ENCODE data around the gene RALY.
A peak's percentile ranks its signal among the peaks of the same experiment; 100 is the strongest.
"Not testable (repeated sequence)": the region's sequence is repeated elsewhere in the genome, so short reads cannot be mapped to it uniquely, and the experiment has no call there.

RALY gene

DNA sequence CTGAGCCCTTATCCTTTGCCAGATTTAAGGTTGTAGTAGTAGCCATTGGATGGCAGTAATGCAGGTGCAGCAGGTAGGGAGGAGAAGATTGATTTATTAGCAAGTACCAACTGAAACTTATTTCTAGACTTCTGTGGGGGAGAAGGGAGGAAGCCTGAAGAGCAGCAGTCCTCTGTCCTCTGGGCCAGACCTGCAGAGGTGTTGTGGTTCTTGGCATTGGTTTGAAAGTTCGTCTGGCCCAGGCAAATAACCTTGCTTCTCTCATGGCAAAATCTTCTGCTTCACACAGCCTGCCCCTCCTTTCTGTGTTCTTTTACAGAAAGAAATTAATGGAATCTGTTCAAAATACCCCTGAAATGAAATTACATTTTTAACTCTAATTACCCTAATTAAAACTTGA, 24.5 kb downstream of the RALY start:
- no peak for DNase-seq

DNA sequence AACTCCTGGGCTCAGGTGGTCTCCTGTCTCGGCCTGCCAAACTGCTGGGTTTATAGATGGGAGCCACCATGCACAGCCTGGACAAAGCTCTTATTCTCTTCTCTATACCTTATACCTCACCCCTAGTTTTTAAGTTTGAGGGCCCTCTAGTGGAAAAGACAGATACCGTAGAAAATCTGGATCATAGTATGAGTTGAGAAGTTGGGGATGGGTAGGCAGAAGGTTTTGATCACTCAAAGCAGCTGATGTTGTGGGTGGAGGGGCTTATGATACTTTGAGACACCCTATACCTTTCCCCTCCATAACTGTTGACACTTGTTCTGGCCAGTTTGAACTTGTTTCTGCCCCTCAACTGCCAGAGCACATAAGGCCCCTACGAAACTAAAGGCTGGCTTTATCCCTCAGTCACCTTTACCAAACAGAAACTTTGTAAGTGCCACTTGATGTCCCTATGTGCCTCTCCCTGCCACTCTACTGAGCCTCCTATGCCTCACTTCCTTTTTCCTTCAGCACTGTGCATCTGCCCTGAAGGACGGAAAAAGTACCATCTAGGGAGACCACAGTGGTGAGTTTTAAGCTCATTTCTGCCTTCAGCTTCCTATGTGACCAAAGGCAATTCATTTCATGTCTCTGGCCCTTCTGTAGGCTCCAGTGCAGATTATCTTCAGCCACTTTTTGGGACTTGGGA, 28.6 kb downstream of the RALY start:
- DNase-seq = no peak

DNA sequence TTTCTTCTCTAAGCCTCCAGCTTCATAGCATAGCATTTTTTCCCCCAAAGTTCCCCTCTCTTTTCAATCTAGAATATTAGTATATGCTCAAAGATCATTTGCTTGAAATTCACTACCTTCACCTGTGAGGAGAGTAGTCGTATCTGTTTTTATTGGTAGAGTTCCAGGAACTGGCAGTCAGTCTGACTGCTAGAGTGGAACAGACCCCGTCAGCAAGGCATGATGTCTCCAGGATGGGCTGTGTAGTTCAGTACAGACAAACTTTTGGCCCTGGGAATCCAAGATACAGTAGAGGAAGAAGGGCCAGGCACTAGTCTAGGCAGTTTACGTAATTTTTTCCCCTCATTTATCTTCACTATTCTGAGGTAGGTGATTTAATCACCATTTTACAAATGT, 29.1 kb downstream of the RALY start:
- DNase-seq = no peak

DNA sequence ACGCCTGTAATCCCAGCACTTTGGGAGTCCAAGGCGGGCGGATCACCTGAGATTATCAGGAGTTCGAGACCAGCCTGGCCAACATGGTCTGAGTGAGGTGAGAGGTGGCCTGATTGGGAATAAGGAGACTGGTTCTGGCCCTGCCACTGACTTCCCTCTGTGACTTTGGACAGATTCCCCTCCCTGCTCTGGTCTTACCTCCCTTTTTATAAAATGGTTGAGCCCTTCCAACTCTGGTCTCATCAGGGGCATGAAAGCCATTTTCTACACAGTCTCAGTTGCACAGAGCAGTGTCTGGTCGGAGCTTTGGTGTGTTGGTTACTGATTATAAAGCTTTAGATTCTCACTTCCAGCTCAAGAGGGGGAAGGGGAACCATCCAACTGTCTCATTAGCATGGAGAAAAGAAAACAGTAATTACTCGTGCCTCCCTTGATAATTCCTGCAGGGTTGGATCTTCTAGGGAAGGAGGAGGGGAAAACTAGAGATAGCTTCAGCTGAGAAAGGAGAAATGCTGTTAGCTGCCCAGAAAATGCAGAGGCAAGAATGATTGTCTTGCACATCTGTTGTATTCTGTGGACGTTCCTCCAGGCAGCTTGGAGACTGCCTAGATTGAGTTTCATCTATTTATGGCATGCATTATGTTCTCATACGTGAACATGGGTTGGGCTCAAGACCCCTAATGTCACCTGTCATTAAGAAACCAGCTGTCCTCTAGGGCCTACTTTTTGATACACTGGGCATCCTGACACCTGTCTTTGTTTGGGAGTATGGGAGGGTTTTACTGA, 30.4 kb downstream of the RALY start:
- DNase-seq = no peak

DNA sequence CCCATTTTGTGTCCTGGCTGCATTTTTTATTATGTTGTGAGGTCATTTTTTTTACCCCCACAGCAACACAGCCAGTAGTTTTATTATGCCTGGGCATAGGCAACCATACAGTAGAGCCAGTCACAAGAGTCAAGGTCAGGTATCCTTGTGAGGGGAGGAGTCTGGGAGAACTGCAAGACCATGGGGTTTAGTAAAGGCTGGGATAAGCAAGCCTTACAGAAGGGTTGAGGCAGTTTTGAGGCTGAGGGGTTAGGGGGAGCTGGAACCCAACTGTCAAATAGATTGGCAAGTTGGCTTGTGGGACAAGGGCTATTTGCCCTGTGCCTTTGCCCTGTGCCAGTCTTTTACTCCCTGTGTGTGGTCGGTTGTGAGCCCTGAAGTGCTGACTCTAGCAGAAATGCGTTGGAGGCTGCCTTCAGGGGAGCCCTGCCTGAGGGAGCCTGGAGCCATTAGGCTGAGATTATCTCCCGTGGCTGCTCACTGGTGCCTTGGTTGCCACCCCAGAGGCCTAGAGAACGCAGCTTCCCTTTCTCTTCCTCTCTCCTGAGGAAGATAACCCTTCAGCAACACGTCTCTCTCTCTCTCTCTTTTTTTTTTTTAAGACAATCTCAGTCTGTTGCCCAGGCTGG, 31.1 kb downstream of the RALY start:
- no peak for DNase-seq

DNA sequence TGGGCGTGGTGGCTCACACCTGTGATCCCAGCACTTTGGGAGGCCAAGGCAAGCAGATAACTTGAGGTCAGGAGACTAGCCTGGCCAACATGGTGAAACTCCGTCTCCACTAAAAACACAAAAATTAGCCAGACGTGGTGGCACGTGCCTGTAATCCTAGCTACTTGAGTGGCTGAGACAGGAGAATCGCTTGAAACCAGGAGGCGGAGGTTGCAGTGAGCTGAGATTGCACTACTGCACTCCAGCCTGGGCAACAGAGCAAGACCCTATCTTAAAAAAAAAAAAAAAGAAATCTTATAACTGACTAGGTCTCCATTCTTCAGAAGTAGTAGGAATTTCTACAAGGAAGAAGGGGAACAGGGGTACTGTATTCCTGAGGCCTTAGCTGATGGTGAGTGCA, 34.3 kb downstream of the RALY start:
- DNase-seq = not testable (repeated sequence)

DNA sequence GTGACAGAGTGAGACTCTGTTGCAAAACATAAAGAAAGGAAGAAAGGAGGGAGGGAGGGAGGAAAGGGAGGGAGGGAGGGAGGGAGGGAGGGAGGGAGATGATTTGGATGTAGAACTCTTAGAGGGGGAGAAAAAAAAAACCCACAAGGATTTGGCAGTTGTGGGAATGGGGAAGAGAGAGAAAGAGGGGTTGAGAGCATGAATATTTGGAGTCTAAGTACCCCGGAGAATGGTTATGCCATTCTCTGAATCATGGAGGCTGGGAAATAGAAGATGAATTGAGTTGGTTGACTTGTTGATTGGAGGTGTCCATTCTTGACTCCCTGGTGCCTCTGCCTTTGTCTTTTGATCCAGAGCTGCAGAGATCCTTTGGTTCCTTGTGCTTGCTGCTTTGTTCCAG, 35.7 kb downstream of the RALY start:
- no peak for DNase-seq

DNA sequence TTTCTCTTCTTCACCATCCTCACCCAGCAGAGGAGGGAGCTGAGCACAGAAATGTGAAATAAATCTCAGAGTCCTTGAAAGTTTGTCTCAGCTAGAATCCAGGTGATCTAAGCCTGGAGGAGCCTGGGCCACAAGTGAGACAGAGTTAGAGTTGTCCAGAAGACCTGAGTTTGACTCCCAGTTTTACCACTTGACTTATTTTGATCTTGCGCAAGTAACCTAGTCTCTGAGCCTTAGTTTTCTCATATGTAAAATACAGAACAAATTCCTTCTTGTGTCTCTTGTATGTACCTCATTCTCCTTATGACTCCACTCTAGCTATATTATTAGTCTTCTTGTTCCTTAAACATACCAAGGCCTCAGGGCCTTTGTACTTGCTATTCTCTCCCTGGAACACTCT, 36.7 kb downstream of the RALY start:
- DNase-seq = no peak

DNA sequence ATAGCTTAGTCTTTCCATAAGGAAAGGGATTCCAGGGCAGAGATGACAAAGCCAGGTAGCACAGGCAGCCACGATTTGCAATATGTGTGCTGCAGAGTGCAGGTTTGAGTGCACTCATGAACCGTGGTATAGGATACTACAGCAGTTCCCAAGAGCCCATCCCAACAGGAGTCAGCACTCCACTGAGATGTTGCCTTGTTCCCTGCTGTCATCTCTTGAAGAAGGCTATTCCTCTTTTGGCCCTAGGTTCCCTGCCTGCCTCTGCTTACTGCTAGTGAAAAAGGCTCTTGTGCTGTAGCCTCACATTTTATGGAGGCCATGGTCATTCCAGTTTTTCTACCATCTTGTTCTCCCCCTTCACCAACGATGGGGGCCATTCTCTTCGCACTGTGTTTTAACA, 40.2 kb downstream of the RALY start:
- DNase-seq = no peak

DNA sequence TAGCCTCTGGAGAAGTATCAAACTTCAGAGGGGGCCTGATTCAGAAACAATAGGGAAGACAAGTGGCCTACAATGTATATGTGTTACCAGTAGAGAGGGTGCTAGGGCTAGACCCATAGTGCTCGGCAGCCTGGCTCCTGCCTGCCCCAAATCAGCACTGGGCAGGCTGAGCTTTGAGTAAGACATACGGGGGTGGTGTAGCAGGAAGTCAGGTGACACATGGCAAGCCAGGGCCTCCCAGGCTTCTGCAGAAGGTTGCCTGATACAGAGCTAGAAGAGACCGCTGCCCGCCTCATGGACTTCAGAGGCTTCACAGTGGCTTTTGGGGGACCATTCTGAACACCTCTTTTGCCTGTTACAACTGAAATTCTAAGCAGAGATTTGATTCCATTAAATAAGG, 43.4 kb downstream of the RALY start:
- no peak for DNase-seq

DNA sequence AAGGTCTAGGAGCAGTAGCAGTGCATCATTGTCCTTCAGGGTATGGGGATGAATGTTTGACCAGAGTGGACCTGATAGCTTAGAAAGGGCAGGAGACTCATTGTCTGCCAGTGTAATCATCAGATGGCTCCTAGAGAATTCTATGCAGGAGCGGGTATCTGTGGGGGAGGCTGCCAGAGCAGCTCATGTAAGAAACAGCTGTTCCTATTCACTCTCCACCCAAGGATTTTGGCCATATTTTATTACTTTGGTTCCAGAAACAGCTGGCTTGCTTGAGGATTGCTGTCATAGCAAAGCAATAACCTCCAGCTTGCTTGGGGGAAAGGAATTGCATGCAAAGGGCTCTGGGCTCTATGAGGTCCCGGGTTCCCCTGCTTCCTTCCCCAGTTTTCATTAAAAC, 44.1 kb downstream of the RALY start:
- no peak for DNase-seq

DNA sequence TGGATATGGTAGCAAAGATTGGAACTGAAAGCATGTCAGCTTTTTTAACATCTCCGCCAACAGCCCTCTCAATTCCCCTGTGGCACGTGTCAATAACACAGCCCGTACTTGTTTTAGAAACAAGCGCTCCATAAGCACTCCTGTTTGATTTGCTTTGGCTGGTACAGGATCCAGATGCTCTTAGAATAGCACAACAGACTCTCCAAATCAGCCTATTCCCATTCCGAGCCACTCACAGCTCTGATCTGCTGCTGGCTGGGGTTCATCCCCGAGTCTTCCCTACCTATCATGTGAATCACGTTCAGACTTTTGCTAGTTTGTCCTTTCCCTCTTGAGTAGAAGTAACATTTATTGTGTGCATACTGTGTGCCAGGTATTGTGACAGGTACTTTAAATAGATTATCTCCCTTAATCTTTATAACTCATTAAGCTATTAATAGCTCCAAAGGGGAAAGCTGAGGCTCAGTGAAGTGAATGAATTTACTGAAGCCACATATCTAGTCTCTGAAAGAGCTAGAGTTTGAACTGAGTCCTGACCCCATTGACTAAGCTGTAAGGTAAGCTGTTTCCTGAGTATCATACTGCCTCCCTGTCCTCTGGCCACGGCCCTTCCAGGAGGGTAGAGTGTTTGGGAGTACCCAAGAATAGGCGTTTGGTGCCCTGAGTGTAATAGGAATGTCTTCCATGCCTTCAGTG, 46.7 kb downstream of the RALY start:
- DNase-seq = peak; percentile 32

DNA sequence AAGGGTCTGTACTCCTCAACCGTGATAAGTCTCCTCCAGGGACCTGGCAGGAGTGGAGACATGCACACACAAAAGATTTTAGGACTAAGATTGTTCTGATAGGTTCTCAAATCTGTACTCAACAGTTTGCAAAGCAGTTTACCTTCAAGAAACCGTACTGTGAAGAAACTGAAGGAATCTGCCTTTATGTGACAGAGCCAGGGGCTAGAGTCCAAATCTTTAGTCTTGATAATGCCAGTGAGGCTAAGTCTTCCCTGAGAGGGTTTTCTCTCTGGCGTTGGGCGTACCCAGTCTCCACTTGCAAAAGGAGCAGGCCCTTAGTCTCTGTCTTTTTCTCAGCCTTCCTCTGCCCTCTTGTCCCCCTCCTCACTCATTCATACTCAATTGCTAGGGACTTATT, 47.5 kb downstream of the RALY start:
- DNase-seq = no peak

DNA sequence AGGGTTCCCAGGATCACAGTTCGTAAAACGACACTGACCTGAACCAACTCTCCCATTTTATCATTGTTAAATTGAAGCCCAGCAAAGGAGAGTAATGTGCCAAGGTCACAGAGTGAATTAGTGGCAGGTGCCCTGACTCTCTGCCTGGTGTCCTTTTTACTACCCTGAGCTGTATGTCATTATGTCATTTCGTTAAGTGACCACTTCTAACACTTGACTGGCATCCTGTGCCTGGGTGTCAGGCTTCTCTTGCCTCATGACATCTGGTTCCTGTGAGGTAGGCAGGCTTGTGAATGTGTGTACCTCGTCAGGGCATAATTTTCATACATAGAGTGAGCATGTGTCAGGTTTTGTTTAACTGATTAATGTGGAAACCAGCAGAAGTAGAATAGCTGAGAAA, 48.6 kb downstream of the RALY start:
- DNase-seq = no peak

DNA sequence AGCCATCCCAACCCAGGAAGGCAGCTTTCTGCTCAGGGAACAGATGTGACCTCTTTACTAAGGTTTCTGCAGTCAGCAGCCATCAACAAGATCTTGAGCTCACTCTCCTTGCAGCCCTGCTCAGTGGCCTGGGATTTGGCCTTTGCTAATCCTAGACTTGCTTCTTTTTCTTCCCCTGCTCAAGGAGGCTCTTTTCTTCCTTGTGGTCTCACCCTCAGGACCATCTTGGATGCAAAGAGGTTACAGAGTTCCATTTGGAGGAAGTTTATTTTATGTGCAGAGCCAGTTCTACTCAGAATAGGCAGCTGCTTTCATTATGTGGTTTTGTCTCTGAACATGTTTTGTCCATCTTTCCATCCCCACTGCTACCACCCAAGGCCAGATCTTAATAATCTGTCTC, 49.3 kb downstream of the RALY start:
- no peak for DNase-seq

DNA sequence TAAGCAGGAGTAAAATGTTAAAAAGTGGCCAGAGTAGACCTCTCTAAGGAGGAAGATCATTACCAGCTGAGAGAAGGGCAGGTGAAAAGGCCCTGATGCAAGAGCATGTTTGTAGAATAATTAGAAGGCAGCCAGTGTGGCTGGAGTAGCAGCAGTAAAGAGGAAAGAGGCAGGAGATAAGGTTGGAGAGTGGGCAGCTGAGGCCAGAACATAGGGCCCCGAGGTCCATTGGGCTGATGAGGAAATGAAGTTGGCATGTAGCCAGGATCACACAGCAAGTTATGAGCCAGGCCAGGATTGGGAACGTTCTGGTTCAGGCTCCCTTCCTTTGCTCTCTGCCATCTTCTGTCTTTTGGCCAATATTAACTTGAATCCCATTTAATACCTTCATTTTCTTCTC, 51.6 kb downstream of the RALY start:
- no peak for DNase-seq

DNA sequence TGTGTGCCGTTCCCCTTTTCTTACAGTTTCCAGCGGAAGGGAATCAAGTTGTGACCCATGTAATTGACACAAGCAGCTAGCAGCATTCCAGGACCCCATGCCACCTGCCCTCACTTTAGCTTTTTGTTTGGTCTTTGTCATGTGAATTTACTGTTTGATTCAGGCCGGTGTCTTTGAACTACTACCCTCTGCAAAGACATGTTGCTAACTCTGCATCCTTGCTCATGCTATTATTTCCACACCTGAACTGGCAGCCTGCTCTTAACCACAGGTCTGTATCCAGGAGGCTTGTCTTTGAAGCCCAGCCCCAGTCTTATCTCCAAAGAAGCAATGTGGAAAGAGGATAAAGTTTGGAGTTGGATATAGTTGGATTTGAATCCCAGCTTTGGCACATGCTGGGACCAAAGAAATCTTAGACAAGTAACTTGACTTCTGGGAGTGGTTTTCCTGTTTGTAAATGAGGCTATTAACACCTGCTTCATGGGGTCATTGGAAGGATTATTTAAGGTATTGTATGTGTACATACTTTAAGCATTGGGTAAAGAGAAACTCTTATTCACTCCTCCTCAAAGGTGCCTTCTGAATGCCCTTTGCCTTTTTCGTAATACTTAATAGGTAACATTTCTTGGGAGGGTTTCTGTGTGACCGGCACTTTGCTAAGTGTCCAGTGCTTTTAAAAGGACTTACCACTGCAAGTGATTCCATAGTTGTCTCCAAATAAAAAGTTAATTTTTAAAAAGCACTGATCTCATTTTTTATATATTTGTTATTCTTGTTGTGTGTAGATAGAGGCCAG, 52.4 kb downstream of the RALY start:
- no peak for DNase-seq

DNA sequence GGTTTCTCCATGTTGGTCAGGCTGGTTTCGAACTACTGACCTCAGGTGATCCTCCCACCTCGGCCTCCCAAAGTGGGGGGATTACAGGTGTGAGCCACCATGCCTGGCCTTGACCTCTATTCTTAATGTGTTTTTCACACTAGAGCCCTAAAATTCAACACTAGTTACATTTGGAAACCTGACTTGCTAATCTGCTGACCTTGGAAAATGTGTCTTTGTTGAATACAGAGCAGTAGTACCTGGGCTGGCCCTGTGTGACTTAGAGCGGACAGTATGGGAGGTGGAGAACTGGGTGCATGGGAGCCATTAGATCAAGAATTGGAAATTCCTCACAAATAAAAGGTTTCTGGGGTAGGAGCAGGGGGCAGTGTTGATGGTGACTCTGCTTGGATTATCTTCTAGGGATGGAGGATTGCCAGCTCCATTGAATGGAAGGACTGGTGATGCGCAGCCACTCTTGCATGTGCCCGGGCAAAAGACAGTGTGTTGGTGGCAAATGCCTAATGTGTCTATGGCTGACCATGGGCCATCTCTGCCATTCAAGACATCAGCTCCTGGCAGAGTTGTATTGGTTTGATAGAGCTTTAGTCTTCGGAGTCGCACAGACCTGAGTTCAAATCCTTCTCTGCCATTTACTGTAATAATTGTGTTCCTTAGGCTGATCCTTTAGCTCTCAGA, 53.4 kb downstream of the RALY start:
- no peak for DNase-seq

DNA sequence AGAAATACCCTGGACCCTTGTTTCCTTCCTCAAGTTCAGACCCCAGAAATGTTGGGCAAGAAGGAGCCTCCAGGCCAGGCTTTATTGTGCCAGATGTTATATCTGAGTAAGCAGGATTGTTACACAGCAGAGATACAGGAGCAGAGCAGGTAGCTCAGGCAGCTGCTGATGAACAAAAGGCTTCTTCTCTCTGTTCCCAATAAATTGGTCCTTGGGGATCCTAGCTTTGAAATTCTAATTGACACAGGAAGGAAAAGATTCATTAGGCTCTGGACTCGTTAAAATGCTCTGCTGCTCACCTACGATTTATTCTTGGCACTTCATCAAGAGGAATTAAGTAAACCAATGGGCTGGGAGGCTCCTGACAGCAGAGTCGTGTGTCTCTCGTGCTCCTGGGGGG, 54.2 kb downstream of the RALY start:
- DNase-seq = no peak

DNA sequence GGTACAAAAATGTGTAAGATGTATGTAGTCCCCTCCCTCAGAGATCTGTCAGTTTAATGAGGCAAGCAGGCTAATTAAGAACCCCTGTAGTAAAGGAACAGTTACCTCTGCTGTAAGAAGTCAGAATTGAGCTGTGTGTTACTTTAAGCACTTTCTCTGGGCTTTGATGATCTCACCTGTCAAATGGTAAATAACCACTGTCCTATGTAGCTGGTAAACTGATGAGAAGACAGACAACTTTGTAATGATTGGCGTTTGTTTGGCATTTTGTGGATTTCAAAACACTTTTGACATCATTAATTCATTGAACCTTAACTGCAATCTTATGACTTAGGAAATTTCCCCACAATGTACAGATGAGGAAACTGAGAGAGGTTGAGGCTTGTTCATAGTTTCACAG, 55.7 kb downstream of the RALY start:
- DNase-seq = no peak

DNA sequence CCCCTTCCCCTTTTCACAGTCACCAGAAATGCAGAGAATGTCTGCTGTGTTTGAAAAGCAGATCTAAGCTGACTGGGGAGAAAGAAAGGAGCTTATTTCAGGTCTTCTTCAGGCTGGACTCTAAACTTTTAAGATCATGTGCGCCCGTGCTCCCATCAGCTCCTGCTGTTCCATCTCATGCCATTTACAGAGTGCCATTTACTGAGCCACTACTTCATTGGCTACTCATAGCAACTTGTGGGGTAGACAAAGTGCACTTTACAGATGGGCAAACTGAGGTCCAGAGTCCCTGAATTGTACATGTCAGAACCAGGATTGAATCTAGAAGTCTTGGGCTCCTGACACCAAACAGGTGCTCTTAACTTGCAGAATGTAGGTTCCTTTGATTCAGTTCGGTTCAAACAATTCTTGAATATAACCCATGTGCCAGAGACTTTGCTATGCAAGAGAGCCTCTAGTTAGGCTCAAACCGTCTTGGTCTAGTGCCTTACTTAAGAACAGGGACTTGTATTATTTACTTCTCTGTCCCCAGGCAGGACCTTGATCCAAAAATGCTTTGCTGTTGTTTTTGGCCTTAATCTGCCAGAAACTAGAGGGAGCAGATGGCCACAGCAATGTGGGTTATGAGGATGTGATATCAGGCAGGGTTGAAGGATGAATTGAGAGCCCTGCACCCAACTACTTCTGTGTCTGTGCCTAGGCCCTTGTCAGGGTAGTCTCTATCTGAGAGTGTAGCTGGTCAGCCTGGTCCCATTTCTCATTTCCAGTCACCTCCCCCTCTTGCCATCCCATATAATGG, 56.4 kb downstream of the RALY start:
- DNase-seq = peak; percentile 22

All from NCI-H446 treated with DMSO at 0.1 percent for 48 hours (cell line).